C4-2B (cell line): ENCODE results near the gene TPCN1.

Experiments
- CTCF ChIP-seq: fragments of 450-650 bp; conservative IDR thresholded peaks from 2 replicates; pipeline ENCODE4 v1.5.1; 2017; ENCODE audit warnings: mild to moderate bottlenecking
- ZFX ChIP-seq: fragments of 450-650 bp; IDR thresholded peaks from 2 replicates; pipeline ENCODE4 v1.6.1; 2017

- TF ChIP-seq CTCF, result no peak
- no peak for TF ChIP-seq ZFX
Observed at GRCh38 chr12:113239288-113239771, 18.1 kb downstream of the TPCN1 start.
